Kidney epithelial cell (primary cell): Measurements from ENCODE around the gene SIPA1L2. TPM values are rescaled to one million over a fixed set of nuclear protein-coding genes. Genes with fewer than 3 reads are reported as not detected.

Experiments
- DNase-seq: peaks from one replicate; pipeline ENCODE4 v3.0.0-alpha.2; 2010; ENCODE audit warnings: low read depth
- H3K27me3 ChIP-seq: 2 replicates; pipeline ENCODE4 v1.6.0; 2011; ENCODE audit warnings: low read length; ENCODE audit not compliant: control insufficient read depth, insufficient read depth
- H3K36me3 ChIP-seq: 2 replicates; pipeline ENCODE4 v1.5.1; 2011; ENCODE audit warnings: low read length; ENCODE audit not compliant: control insufficient read depth, insufficient read depth
- H3K4me3 ChIP-seq: 2 replicates; pipeline ENCODE4 v1.5.1; 2011; ENCODE audit warnings: low read depth, mild to moderate bottlenecking, control low read depth, low read length
- total RNA-seq: library from RNA; depleted of rRNA; stranded (reverse); fragments of >200 nt; gene quantifications from 2 replicates; pipeline ENCODE4 v1.2.3, GENCODE V29; 2015
- TF ChIP-seq, protein P1 (sequence below): IDR thresholded peaks from 2 replicates; pipeline ENCODE4 v1.5.1; 2011; ENCODE audit warnings: mild to moderate bottlenecking, moderate library complexity, low read length, control low read depth, inconsistent platforms; ENCODE audit not compliant: insufficient read depth, poor library complexity, severe bottlenecking

The SIPA1L2 gene
- total RNA-seq, 1 donor from 2014 or later: 13.7 TPM

DNA sequence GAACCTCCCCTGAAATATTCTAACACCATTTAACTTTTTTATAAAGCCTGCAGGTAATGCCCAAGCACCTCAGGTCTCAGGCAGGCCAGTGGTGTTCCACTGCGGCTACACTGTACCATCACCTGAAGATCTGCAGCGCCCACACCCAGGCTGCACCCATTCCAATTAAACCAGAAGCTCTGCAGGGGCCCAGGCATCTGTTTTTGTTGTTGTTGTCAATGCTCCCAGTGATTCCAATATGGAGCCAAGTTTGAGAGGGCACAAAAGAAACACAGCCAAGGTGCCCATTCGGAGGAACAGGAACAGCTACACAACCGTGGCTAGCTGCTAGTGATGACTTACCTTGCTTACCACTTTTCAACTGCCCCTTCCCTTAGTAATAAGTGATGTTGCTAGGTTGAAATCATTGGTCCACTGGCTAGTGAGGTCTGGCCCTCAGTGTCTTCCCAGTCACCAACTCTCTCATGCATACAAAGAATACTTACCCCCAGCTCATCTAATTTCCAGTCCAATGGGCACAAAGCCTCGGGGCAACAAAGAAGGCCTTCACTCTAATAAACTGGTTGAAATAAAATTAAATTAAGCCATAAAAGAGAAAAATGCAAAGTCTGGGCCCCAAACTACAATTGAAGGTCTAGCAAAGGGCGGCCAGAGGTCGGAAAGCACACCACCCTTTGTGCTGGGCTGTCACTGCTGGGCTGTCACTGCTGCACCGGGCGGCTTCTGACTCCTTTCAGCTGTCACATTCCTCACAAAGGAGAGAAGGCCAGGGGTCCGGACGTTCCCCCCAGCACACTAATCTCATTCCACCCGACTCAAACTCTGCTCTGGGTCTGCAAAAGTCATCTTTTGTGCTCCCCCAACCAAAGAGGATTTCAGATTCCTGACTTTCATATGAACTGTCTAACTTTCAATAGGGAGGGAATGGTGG lies 34.9 kb downstream of the SIPA1L2 start:
- TF ChIP-seq, protein P1, sequence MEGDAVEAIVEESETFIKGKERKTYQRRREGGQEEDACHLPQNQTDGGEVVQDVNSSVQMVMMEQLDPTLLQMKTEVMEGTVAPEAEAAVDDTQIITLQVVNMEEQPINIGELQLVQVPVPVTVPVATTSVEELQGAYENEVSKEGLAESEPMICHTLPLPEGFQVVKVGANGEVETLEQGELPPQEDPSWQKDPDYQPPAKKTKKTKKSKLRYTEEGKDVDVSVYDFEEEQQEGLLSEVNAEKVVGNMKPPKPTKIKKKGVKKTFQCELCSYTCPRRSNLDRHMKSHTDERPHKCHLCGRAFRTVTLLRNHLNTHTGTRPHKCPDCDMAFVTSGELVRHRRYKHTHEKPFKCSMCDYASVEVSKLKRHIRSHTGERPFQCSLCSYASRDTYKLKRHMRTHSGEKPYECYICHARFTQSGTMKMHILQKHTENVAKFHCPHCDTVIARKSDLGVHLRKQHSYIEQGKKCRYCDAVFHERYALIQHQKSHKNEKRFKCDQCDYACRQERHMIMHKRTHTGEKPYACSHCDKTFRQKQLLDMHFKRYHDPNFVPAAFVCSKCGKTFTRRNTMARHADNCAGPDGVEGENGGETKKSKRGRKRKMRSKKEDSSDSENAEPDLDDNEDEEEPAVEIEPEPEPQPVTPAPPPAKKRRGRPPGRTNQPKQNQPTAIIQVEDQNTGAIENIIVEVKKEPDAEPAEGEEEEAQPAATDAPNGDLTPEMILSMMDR: no peak
- no peak overlapping the region for H3K4me3 ChIP-seq
- no peak for DNase-seq
- H3K27me3 ChIP-seq: no peaks in the 10 kb centered on the region
- no peaks in the 10 kb centered on the region for H3K36me3 ChIP-seq

GRCh38 chr1:232593717-232594502 lies 36.0 kb downstream of the SIPA1L2 start:
- Histone ChIP-seq H3K27me3 (no peaks in the 10 kb centered on the region), H3K36me3 (no peaks in the 10 kb centered on the region), H3K4me3 (no peak overlapping the region)
- TF ChIP-seq, protein P1: no peak
- DNase-seq: no peak

DNA sequence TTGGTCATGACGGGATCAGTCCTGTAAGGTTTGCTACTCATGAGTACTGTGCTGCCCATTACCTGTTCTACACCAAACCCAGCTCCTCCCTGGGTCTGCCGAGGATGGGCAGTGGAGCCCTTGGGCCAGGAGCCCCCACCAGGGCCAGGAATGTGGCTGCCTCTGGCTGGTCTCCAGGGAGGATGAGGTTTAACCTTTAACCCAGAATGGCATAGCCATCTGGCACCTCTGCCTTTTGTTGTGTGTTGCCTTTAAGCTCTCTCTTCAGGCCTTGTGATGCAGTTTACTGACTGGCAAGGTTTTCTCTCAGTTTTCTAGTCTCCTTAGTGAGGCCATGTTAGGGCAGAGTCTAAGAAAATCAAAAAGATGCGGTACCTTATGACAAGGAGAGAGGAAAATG lies 38.6 kb downstream of the SIPA1L2 start:
- TF ChIP-seq, protein P1: no peak
- no peak for DNase-seq
- no peaks in the 10 kb centered on the region for H3K27me3 ChIP-seq
- H3K4me3 ChIP-seq: no peak overlapping the region
- H3K36me3 ChIP-seq: no peaks in the 10 kb centered on the region

- Histone ChIP-seq H3K4me3 (no peak overlapping the region), H3K36me3 (no peaks in the 10 kb centered on the region)
- TF ChIP-seq, protein P1: no peak
These were observed 39.2 kb downstream of the SIPA1L2 start for GRCh38 chr1:232590744-232591082.

DNA sequence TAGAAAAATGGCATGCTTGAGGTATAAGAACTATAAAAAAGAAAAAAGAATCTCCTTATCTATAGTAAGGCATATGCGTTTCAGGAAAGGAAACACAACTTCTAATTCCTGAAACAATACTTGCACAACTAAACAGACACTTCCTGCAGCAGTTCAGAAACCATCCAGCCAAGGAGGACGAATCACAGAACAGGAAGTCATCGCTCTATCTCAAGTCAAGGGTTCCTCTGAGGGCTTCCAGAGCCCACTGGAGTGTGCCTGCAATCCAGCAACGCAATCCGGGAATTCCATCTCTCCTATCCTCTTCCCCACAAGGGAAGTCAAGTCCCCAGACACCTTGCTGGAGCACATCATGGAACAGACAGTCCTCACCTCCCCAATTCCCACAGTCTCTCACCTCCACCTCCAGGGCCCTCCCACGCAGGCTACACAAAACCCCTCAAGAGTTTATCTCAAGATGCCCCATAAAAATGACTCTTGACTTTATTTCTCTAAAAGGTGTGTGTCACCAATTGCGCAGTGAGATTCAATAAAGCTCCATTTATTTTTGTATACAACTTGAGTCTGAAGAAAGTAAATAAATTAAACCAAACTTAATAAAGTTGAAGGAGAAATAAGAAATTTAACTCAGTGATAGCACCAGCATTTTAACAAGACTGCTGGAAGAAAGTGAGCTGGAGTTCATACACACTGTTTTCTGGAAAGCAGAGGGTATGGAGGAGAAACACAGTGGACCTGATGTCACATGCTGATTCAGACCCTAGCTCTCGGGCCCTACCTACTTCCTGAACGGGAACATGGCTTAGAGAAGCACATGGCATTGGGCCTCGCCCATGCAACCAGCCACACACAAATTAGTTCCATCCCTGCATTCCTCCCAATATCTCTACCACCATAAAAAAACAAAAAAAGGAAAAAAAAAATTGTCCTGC lies 39.9 kb downstream of the SIPA1L2 start:
- Histone ChIP-seq H3K36me3 (no peaks in the 10 kb centered on the region), H3K27me3 (no peaks in the 10 kb centered on the region), H3K4me3 (no peak overlapping the region)
- DNase-seq: no peak
- TF ChIP-seq, protein P1: no peak

More at GRCh38 chr1:232590744-232591082, 39.2 kb downstream of the SIPA1L2 start:
- H3K27me3 ChIP-seq: no peaks in the 10 kb centered on the region
- no peak for DNase-seq
